ENCODE measurements around the gene ABCC1.

DNA sequence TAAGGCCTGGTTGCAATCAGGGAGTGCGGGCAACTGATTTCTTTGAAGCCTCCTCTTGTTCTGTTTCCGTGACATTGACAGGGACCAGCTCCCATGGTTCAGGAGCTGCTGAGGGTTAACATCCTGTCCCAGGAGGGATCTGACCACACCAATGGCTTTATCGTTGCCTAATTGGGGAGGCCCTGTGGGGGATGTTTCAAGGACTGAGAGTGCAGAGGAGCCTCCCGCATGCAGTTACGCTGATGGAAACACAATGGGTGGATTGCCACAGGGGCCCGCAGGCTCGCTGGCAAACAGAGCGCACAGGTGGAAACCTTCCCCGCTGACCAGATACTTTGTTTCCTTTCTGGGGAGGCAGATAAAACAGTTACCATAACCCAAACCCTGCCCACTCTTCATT is 23.8 kb upstream of the ABCC1 start:
- TF ChIP-seq, protein P1, sequence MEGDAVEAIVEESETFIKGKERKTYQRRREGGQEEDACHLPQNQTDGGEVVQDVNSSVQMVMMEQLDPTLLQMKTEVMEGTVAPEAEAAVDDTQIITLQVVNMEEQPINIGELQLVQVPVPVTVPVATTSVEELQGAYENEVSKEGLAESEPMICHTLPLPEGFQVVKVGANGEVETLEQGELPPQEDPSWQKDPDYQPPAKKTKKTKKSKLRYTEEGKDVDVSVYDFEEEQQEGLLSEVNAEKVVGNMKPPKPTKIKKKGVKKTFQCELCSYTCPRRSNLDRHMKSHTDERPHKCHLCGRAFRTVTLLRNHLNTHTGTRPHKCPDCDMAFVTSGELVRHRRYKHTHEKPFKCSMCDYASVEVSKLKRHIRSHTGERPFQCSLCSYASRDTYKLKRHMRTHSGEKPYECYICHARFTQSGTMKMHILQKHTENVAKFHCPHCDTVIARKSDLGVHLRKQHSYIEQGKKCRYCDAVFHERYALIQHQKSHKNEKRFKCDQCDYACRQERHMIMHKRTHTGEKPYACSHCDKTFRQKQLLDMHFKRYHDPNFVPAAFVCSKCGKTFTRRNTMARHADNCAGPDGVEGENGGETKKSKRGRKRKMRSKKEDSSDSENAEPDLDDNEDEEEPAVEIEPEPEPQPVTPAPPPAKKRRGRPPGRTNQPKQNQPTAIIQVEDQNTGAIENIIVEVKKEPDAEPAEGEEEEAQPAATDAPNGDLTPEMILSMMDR (IDR thresholded peaks at IDR 0.05), result no peak
- no peak for TF ChIP-seq POLR2A (IDR thresholded peaks at IDR 0.05)
